NT2/D1 (cell line): Measurements from ENCODE around the gene ZNF497.

ENCODE experiments used
- YY1 ChIP-seq: IDR thresholded peaks from 2 replicates; pipeline ENCODE4 v1.6.1; 2011; ENCODE audit not compliant: insufficient read length, insufficient read depth
- ZNF274 ChIP-seq: IDR thresholded peaks from 2 replicates; pipeline ENCODE4 v1.6.1; 2011; ENCODE audit warnings: mild to moderate bottlenecking, low read depth, low read length

DNA sequence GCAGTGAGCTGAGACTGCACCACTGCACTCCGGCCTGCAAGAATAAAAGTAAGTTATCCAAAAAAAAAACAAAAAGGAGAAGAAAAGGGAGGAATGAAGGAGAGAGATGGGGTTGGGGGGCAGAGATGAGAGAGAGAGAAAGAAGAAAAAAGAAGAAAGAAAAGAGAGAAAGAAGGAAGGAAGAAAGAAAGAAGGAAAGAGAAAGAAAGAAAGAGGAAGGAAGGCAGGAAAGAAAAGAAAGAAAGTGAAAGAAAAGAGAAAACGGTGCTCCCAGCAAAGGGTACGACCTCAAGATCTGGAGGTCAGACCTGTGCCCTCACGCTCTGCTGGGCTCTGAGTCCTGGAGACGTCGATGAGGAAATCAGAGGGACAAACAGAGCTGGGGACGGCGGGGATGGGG is 13.0 kb downstream of the ZNF497 start:
- no peak for TF ChIP-seq ZNF274
- no peak for TF ChIP-seq YY1
